Lung (tissue), 12 donors: ENCODE measurements around the gene RSPRY1. TPM values are rescaled to one million over a fixed set of nuclear protein-coding genes. Genes with fewer than 3 reads are reported as not detected.

Experiments
- ATAC-seq: fragments of 200-7000 bp; cut with Tn5 transposase; one replicate; pipeline ENCODE4 v1.9.1; 2020; ENCODE audit warnings: moderate number of reproducible peaks; ENCODE audit not compliant: insufficient read depth, low FRiP score
- DNase-seq, 3 donors: peaks; one replicate each; pipeline ENCODE4 v3.0.0-alpha.2; 2013 to 2017
- H3K27ac ChIP-seq, 2 donors: one replicate each; pipeline ENCODE4 v1.5.1; 2013; ENCODE audit warnings: mild to moderate bottlenecking in 2 of 2, moderate library complexity in 2 of 2, control low read depth in 1 of 2, inconsistent platforms in 1 of 2, low read depth in 1 of 2, low read length in 1 of 2
- H3K27me3 ChIP-seq, 3 donors: one replicate each; pipeline ENCODE4 v1.5.1; 2013; ENCODE audit warnings: low read length in 2 of 3; ENCODE audit not compliant: control insufficient read depth in 3 of 3, insufficient read depth in 3 of 3
- H3K36me3 ChIP-seq, 4 donors: one replicate each; pipeline ENCODE4 v1.5.1; 2013; ENCODE audit warnings: low read length in 4 of 4, mild to moderate bottlenecking in 1 of 4, moderate library complexity in 1 of 4; ENCODE audit not compliant: control insufficient read depth in 4 of 4, insufficient read depth in 4 of 4
- H3K4me1 ChIP-seq, 5 donors: one replicate each; pipeline ENCODE4 v1.5.1; 2013; ENCODE audit warnings: low read length in 5 of 5, mild to moderate bottlenecking in 2 of 5, moderate library complexity in 1 of 5; ENCODE audit not compliant: control insufficient read depth in 5 of 5, insufficient read depth in 5 of 5
- H3K4me3 ChIP-seq: one replicate; pipeline ENCODE4 v1.5.1; 2013; ENCODE audit warnings: mild to moderate bottlenecking, control low read depth, moderate library complexity
- H3K9ac ChIP-seq, 2 donors: one replicate each; pipeline ENCODE4 v1.5.1; 2013; ENCODE audit warnings: low read length in 2 of 2, control low read depth in 1 of 2; ENCODE audit not compliant: insufficient read depth in 1 of 2
- H3K9me3 ChIP-seq, 4 donors: one replicate each; pipeline ENCODE4 v1.5.1; 2013; ENCODE audit warnings: low read length in 3 of 4, mild to moderate bottlenecking in 1 of 4, moderate library complexity in 1 of 4; ENCODE audit not compliant: control insufficient read depth in 4 of 4, insufficient read depth in 3 of 4
- WGBS, 2 donors: extraction: QIAGEN DNeasy Blood & Tissue Kit; methylation state at CpG; one replicate each; pipeline ENCODE4 v1.1.7; 2013; 5-methylcytosine and 5-hydroxymethylcytosine counted together
- polyA plus RNA-seq, 2 donors: library from polyadenylated mRNA; stranded (reverse); fragments of 200-250 nt; gene quantifications; one replicate each; pipeline ENCODE4 v1.2.1, GENCODE V29; 2013
- total RNA-seq, 2 donors: library from RNA; depleted of rRNA in 1 of 2; stranded (reverse); fragments of >200 nt in 1 of 2; gene quantifications; one replicate each; pipeline ENCODE4 v1.2.1, GENCODE V29; 2014 to 2021
- TF ChIP-seq, protein P1 (sequence below): IDR thresholded peaks from 2 replicates; pipeline ENCODE4 v1.5.1; 2012; ENCODE audit warnings: mild to moderate bottlenecking; ENCODE audit errors: control extremely low read depth, extremely low read depth
- donor health status: control.
- donor health status: control.
- donor health status: Bipolar disorder and iron deficiency.
- donor health status: healthy.
- donor health status: DM: yes; HTN: yes; CAD: no.

RSPRY1 gene
- total and polyA plus RNA-seq, 4 donors = 10.5 to 71.7 (median 25.2) TPM

DNA sequence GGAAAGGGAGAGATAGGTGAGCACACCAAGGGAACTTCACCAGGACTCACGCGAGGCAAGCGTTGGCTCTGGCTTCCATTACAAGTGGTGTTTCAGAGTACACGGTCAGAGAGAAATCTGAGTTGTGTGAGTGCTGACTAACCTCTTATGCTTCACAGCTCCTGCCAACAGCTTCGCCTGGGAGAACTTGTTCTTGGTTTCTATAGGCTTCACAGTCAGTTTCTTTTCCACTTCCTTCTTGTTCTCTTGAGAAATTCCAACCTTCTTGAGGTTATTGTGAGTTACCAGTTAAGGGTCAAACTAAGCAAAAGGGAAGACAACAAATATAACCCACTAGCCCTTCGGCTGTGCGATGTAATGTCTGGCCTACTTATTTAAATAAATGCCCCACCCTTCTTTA is 19.2 kb upstream of the RSPRY1 start:
- peak overlapping the region; percentile 20 to 45 for H3K27ac ChIP-seq
- WGBS, 2 donors = 44 to 46% methylated on average over 7 of the region's 7 CpGs
- TF ChIP-seq, protein P1, sequence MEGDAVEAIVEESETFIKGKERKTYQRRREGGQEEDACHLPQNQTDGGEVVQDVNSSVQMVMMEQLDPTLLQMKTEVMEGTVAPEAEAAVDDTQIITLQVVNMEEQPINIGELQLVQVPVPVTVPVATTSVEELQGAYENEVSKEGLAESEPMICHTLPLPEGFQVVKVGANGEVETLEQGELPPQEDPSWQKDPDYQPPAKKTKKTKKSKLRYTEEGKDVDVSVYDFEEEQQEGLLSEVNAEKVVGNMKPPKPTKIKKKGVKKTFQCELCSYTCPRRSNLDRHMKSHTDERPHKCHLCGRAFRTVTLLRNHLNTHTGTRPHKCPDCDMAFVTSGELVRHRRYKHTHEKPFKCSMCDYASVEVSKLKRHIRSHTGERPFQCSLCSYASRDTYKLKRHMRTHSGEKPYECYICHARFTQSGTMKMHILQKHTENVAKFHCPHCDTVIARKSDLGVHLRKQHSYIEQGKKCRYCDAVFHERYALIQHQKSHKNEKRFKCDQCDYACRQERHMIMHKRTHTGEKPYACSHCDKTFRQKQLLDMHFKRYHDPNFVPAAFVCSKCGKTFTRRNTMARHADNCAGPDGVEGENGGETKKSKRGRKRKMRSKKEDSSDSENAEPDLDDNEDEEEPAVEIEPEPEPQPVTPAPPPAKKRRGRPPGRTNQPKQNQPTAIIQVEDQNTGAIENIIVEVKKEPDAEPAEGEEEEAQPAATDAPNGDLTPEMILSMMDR = no peak
- H3K4me3 ChIP-seq = no peak overlapping the region
- no peak overlapping the region for H3K9ac ChIP-seq
- H3K27me3 ChIP-seq = no peaks in the 10 kb centered on the region
- DNase-seq (peak; percentile 62 to 84 (median 64)), ATAC-seq (peak; percentile 83)
- peaks cover 18 to 30% (median 22%) of the 10 kb centered on the region in 4 donors for H3K36me3 ChIP-seq
- no peaks in the 10 kb centered on the region for H3K9me3 ChIP-seq
- peaks cover 2 to 14% (median 5%) of the 10 kb centered on the region in 5 donors for H3K4me1 ChIP-seq

DNA sequence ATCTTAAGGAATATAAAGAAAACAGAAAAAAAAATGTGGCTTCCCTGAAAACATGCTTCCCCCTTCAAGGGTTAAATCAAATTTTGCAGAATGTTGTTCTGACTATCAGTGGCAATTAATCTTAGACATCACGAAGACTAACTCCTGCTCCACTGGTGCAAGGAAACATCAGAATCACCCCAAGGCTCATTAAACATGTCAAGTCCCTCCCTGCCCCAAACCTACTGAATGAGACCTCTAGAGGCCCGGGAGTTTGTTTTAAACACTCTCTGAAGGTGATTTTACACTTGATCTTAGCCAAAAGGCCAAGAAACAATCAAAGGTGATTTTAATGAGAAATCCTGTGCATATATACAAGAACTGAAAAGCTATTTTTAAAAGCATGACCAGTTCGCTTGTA is 18.6 kb upstream of the RSPRY1 start:
- DNase-seq = no peak

DNA sequence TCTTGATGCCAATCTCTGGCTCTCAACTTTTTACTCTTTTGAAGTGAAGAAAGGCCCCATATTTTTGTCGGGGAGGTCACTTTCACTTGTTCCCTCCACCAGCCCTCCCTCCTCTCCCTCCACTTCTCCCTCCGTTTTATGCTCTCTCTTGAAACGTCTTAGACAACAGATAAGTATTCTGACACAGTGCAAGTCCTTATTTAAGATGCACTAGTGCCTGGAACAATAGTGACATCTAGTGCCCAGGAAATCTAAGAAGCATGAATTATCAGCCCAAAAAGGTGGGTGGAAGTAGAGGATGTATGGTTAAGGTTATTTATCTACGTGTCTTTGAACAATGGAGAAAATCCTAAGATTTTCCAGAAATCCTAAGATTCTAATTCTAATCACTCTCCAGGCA is 18.2 kb upstream of the RSPRY1 start:
- H3K9me3 ChIP-seq = no peaks in the 10 kb centered on the region
- 6 to 7% methylated on average over 4 of the region's 4 CpGs for WGBS, 2 donors
- H3K4me1 ChIP-seq = peaks cover 2 to 14% (median 5%) of the 10 kb centered on the region in 5 donors
- TF ChIP-seq, protein P1 = peak; percentile 85
- H3K27me3 ChIP-seq = no peaks in the 10 kb centered on the region
- H3K27ac ChIP-seq = peak overlapping the region in 1 of 2 donors; percentile 59
- ATAC-seq = peak; percentile 55
- H3K9ac ChIP-seq = no peak overlapping the region
- H3K36me3 ChIP-seq = peaks cover 21 to 39% (median 28%) of the 10 kb centered on the region in 4 donors
- DNase-seq = peak in 2 of 3 donors; percentile 74 to 86
- no peak overlapping the region for H3K4me3 ChIP-seq

More for the DNA sequence above, 18.6 kb upstream of the RSPRY1 start:
- no peak overlapping the region for H3K27ac ChIP-seq
- H3K9ac ChIP-seq = no peak overlapping the region
- TF ChIP-seq, protein P1 = no peak
- no peak for ATAC-seq
- H3K4me3 ChIP-seq = no peak overlapping the region
- H3K36me3 ChIP-seq = peaks cover 19 to 36% (median 24%) of the 10 kb centered on the region in 4 donors
- no peaks in the 10 kb centered on the region for H3K9me3 ChIP-seq
- 43 to 66% methylated on average over 3 of the region's 3 CpGs for WGBS, 2 donors
- no peaks in the 10 kb centered on the region for H3K27me3 ChIP-seq
- H3K4me1 ChIP-seq = peaks cover 2 to 14% (median 5%) of the 10 kb centered on the region in 5 donors

DNA sequence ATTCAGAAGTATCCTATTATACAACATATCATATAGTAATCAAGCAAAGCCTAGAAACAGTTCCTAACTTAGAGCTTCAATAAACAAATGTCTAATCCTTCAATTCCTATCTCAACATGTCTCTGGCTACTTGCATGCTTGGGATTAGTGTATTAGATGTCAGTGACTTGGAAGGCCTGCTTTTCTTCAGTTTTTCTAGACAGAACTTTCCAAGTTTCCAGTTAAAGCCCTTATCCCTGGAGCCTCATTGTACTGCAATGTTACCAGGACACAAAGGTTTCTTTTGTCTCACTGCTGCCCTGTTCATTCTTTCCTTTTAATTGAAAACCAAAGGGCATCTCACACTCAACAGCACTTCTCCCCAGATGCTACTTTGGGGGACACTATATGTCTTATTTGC is 16.8 kb upstream of the RSPRY1 start:
- TF ChIP-seq, protein P1 = no peak
- no peaks in the 10 kb centered on the region for H3K27me3 ChIP-seq
- no peak overlapping the region for H3K4me3 ChIP-seq
- no peak for DNase-seq
- peaks cover 19 to 38% (median 24%) of the 10 kb centered on the region in 4 donors for H3K36me3 ChIP-seq
- H3K9me3 ChIP-seq = no peaks in the 10 kb centered on the region
- ATAC-seq = no peak
- no peak overlapping the region for H3K27ac ChIP-seq
- peaks cover 2 to 14% (median 5%) of the 10 kb centered on the region in 5 donors for H3K4me1 ChIP-seq
- H3K9ac ChIP-seq = no peak overlapping the region
